GM21717 (cell line): ENCODE data around the gene CEBPG.

Experiments used
- ATAC-seq: cut with Tn5 transposase; IDR thresholded peaks from one replicate; pipeline ENCODE4 v1.9.1; 2021; ENCODE audit warnings: mild to moderate bottlenecking, moderate library complexity; ENCODE audit not compliant: unreplicated experiment

Gene CEBPG

DNA sequence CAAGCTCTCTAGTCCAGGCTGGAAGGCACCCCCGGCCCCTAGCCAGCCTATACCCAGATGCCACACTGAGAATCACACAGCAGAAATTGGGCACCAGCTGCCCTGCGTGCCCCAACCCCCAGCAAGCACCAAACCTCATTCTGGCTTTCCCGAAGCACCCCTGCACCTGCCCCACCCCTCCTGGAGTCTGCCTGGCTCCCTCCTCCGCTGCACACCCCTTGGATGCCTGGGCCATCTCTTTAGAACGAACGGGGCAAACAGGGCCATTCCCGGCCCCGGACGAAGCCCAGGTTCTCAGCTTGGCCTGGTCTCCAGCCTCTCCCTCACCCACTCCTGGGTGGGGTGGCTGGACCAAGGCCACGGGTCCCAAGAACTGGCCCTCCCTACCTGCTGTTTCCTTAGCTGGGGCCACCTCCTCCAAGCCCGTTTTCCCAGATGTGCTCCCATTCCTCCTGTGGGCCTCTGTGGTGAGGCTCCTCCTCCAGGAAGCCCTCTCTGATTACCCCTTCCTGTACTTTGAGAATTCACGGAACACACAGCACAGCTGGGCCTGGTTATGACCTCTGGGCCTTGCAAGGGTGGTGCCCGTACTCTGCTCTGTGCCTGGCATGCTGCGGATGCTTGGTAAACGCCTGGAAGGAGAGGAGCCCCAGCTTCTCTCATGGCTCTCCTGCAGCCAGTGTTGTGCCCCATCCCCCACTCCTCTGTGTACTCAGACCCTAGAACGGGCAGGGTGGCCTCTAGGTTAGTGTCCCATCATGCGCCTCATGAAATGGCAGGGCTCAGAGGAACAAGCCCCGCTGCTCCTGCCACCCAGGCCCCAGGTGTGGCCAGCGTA is 21.4 kb downstream of the CEBPG start:
- ATAC-seq = no peak

- no peak for ATAC-seq
Observed at GRCh38 chr19:33395561-33396550, 22.3 kb downstream of the CEBPG start.

DNA sequence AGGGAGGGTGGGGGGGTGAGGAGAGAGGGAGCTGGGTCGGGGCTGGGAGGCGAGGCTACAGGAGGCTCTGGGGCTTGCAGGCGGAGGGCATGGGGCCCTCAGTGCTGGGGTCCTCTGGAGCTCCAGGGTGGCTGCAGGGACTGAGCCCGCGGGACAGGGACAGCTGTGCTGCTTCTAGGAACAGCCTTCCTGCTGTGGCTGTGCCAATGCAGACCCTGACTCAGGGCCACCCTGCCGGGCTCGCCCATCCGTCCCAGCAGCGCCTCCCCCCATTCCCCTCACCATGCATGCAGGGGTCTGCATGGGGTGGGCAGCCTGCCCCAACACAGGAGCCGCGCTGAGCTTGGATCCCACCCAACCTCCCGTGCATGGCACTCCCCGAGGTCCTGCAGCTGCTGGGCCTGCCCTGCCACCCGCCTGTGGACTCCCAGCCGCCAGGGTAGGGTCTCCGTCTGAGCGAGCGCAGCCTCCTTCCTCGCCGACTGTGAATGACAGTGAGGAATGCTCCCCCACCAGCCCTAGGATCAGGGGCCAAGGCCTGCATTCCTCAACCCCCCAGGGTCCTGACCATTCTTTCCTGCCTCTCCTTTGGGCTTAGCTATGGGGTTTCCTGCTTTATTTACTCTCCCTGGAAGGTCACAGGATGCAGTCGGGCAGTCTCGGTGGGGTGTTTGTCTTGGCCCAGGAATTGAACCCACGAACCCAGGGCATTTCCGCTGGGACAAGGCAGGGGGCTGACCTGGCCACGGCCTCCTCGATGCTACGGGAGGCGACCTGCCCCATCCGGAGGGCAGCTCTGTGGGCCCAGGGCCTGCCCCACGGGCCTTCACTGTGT is 23.4 kb downstream of the CEBPG start:
- ATAC-seq = no peak

- no peak for ATAC-seq
Observed at GRCh38 chr19:33397536-33398360, 24.2 kb downstream of the CEBPG start.

GRCh38 chr19:33398361-33399060 is 25.0 kb downstream of the CEBPG start:
- ATAC-seq = no peak

GRCh38 chr19:33399081-33399744 is 25.7 kb downstream of the CEBPG start:
- ATAC-seq = no peak

DNA sequence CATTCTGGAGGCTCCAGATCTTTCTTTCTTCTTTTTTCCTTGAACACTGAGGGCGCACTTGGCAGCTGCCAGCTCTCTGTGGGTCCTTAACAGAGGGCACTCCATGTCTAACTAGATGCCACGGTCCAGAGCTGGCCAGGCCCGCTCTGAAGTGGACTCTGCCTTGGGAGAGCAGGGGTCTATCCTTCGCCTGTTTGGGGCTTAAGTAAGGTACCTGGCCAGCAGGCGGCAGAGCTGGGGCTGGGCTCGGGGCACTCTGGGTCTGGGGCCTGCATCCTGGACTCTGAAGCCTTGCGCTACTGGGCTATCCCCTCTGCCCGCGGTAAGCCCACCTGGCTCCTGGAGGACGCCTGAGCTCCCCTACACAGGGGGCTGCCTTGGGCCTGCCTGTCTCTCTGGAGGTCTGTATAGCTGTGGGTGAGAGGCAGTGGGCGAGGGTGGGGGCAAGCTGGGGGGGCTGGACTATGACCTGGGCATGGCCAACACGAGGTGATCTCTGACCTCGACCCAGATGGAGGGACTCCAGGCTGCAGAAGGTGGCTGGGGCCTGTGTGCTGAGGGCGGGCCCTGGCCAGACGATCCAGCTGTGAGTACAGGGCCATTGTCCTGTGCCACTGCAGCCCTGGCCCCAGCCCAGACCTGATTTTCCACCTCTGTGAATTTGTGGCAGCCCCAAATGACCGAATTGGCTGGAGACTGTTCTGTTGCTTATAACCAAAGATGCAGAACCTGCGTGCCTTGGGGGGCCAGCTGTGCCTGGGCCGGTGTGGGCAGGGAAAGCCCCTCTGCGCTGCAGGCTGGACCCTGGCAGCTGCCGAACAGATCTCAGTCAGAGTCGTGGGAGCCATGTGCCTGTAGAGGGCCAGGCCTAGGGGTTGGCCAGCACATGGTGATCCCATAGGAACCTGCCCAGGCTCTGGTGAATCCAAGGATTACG is 26.5 kb downstream of the CEBPG start:
- no peak for ATAC-seq

DNA sequence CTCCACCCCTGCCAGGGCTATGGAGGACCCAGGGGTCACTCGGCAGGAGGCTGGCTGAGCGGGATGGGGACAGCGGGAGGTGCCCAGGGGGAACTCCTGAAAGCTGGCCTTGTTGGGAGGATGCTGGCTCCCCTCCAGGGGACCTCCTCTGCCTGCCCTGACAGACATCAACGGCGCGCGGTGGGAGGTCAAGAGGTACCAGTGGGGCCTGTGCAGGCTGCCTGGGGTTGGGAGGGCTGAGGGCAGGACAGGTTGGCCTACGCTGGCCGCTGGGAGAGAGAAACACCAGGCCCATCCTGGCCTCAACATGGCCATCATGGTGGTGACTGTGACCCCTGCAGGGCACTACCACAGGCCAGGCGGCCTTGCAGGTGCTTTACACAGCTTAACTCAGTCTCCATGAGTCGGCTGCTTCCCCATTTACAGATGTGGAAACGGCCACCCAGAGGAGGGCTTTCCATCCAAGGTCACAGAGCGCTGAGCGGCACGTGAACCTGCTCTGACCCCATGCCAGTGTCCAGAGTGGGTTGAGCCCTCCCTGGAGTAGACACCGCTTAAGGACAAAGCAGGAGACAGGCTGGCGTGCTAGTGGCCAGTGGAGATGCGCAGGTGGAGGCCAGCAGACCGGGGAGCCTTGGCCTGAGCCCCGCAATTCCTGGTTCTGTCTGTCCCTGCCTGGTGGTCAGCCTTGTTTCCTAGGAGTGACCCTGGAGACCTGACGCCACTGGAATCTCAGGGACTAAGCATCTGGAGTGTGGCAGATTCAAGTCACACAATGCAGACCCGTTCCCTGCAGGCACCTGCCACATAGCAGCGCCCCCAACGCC is 27.6 kb downstream of the CEBPG start:
- no peak for ATAC-seq

DNA sequence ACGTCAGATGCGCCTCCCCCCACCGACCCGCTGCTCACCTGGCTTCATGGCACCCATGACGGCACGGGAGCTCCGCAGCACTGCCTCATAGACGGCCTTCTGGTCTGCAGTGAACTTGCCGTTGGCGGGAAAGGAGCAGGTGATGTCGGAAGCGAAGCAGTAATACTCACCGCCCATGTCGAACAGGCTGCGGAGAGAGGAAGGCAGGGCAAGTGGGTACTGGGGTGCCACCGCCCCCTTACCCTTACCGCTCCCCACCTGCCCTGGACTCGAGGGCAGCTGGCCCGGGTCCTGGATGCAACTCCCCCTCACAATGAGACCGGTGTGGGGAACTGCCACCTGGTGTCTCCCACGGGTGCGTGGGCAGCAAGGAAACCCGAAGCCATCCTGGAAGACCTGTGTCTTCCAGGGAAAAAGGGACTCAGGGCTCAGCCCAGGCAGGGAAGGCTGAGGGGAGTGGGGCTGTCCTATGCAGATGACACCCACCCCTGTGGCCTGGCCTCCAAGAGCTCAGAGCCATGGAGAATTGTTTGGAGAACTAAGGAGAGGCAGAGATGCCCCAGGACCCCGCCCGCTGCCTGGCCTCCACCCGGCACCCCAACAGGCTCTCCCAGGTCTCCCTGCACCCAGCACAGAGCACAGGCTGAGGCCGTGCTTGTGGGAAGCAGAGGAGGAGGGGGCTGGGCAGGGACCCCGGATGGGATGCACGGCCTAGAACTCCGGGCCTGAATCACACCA is 28.3 kb downstream of the CEBPG start:
- ATAC-seq = no peak

DNA sequence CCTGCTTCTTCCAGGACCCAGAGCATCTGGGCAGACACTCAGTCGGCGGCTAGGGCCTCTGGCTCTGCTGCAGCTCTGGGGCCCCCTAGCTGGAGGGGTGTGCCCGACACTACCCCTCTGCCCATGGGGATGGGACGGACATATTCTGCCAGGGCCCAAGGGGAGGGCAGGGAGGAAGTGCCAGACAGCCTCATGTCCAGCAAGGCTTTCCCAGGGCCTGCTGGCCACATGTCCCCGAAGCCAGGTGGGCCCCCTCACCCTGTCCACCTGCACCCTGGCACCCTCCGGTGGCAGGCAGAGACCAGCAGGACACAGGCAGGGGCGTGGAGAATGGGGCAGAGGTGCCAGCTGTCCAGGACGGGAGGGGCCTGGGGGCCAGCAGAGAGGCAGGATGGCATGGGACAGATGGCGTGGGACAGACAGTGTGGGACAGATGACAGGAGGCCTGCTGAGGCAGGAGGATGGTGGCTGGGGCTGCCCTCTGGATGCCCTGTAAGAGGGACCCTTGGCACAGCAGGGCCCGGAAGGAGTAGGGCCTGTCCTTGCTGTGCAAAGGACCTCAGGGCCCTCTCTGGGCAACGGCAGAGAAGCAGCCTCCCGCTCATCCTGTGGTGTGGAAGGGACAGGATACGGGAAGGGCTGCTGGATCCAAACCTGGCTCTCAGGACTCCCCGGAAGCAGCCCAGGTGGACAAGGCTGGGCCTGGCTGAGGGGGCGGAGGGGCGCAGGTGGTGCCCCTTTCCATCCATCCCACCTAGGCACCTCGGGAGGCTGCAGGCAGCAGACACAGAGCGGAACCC is 29.1 kb downstream of the CEBPG start:
- ATAC-seq = no peak

- no peak for ATAC-seq
Observed at GRCh38 chr19:33403221-33403972, 29.9 kb downstream of the CEBPG start.

DNA sequence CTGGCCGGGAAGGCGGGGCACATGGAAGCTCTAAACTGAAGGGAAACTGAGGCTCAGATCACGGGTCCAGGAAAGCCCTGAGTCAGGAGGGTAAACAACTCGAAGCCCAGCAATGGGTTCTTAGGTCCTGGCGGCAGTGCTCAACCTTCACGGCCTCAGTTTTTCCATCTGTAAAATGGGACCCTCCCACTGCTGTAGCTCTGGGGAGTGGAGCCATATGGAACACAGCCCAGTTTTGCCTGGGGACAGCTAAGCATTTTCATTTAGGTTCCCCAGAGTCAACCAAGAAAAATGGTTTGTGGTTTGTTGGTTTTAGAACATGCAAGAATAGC is 30.4 kb downstream of the CEBPG start:
- no peak for ATAC-seq

GRCh38 chr19:33404506-33405253 is 31.2 kb downstream of the CEBPG start:
- no peak for ATAC-seq

GRCh38 chr19:33405254-33405552 is 31.7 kb downstream of the CEBPG start:
- no peak for ATAC-seq
